K562 (cell line): Measurements from ENCODE around the gene SHISAL2B. TPM values are rescaled to one million over a fixed set of nuclear protein-coding genes. Genes with fewer than 3 reads are reported as not detected.

ENCODE experiments used
- ATAC-seq: fragments of 200-7000 bp; cut with Tn5 transposase; 3 replicates; pipeline ENCODE4 v1.9.1; 2020; ENCODE audit warnings: moderate library complexity
- BruUV-seq: library from RNA; stranded (reverse); fragments of 400-500 nt; replicated peaks from 2 replicates; lab custom pipeline; 2021; lab: Mats Ljungman, UMichigan
- CTCF ChIA-PET: fragments of 300-600 bp; formaldehyde crosslinking; extraction: SDS; loops from one replicate; lab custom pipeline; 2021; ENCODE audit warnings: low intra/inter-chr PET ratio; lab: Yijun Ruan, JAX
- POLR2A ChIA-PET: fragments of 300-600, 350-650 bp; sonication (Branson Sonifier 250); formaldehyde crosslinking; extraction: SDS; loops from one replicate; lab custom pipeline; 2021; ENCODE audit warnings: antibody characterized with exemption, inconsistent platforms; lab: Yijun Ruan, JAX
- DNase-seq, 4 experiments: peaks; one replicate each; pipeline versions ENCODE4 v3.0.0 to v3.0.0-alpha.2; 2011 to 2018; ENCODE audit warnings: low spot score in 3 of 4, mixed read lengths in 3 of 4; ENCODE audit errors: extremely low read depth in 1 of 4
- FAIRE-seq: peaks from 2 replicates; lab custom pipeline; 2011; peaks lifted over from hg19 to GRCh38; lab: Jason Lieb, UNC
- H2AFZ ChIP-seq: 2 replicates; pipeline ENCODE4 v1.6.0; 2011; ENCODE audit warnings: low read depth, low read length, control low read depth, inconsistent platforms
- H3K27ac ChIP-seq: fragments of 200-600 bp; 3 replicates; pipeline ENCODE4 v1.8.0; 2011; ENCODE audit warnings: low read depth, mild to moderate bottlenecking, control low read depth, inconsistent platforms, low read length, moderate library complexity, mixed read lengths; ENCODE audit errors: extremely low read depth
- H3K27me3 ChIP-seq, 2 experiments: fragments of 300-600 bp in 1 of 2; 2 replicates in 1 of 2; 3 replicates in 1 of 2; pipeline versions ENCODE4 v1.6.0 to v1.8.0; 2011; ENCODE audit warnings: inconsistent platforms in 2 of 2, low read length in 2 of 2, mild to moderate bottlenecking in 1 of 2, mixed read lengths in 1 of 2, moderate library complexity in 1 of 2; ENCODE audit not compliant: control insufficient read depth in 2 of 2, insufficient read depth in 2 of 2
- H3K36me3 ChIP-seq: fragments of 300-600 bp; 3 replicates; pipeline ENCODE4 v1.8.0; 2011; ENCODE audit warnings: mild to moderate bottlenecking, low read length, inconsistent platforms; ENCODE audit not compliant: control insufficient read depth, insufficient read depth
- H3K4me1 ChIP-seq, 2 experiments: fragments of 200-600 bp in 1 of 2; replicated peaks in 1 of 2; 2 replicates in 1 of 2; 3 replicates in 1 of 2; pipeline versions ENCODE4 v1.5.1 to v1.8.0; 2011; ENCODE audit warnings: inconsistent platforms in 2 of 2, low read length in 2 of 2, mild to moderate bottlenecking in 1 of 2, mixed read lengths in 1 of 2, moderate library complexity in 1 of 2; ENCODE audit not compliant: control insufficient read depth in 2 of 2, insufficient read depth in 2 of 2
- H3K4me2 ChIP-seq: 2 replicates; pipeline ENCODE4 v1.6.1; 2011; ENCODE audit warnings: low read length, control low read depth, inconsistent platforms, mixed read lengths; ENCODE audit not compliant: insufficient read depth
- H3K4me3 ChIP-seq: fragments of 200-600 bp; sonication (generic), shearing (Covaris generic); 2 replicates; pipeline ENCODE4 v1.5.1; 2016; ENCODE audit warnings: control low read depth, inconsistent platforms
- H3K79me2 ChIP-seq: fragments of 200-600 bp; 3 replicates; pipeline ENCODE4 v1.8.0; 2011; ENCODE audit warnings: low read length, inconsistent platforms; ENCODE audit not compliant: control insufficient read depth, insufficient read depth
- H3K9ac ChIP-seq, 2 experiments: 2 replicates each; pipeline versions ENCODE4 v1.6.0 to v1.6.1; 2011; ENCODE audit warnings: low read depth in 2 of 2, low read length in 2 of 2, control low read depth in 1 of 2, inconsistent platforms in 1 of 2, mild to moderate bottlenecking in 1 of 2, mixed read lengths in 1 of 2; ENCODE audit not compliant: insufficient read depth in 1 of 2
- H3K9me1 ChIP-seq: one replicate; pipeline ENCODE4 v1.6.0; 2011; ENCODE audit warnings: inconsistent platforms, mild to moderate bottlenecking, low read length, moderate library complexity; ENCODE audit not compliant: control insufficient read depth, insufficient read depth
- H3K9me3 ChIP-seq: replicated peaks from 2 replicates; pipeline ENCODE4 v1.5.1; 2011; ENCODE audit warnings: low read depth, low read length, inconsistent platforms; ENCODE audit not compliant: control insufficient read depth, insufficient read depth
- H4K20me1 ChIP-seq: replicated peaks from 2 replicates; pipeline ENCODE4 v1.6.1; 2011; ENCODE audit warnings: low read length, inconsistent platforms, mixed read lengths; ENCODE audit not compliant: control insufficient read depth, insufficient read depth
- BDP1 ChIP-seq: IDR thresholded peaks from 3 replicates; pipeline ENCODE4 v1.6.1; 2011; ENCODE audit not compliant: insufficient read length, insufficient read depth
- CBFA2T2 ChIP-seq: fragments of 450-650 bp; conservative IDR thresholded peaks from 2 replicates; pipeline ENCODE4 v1.6.1; 2017; ENCODE audit warnings: mild to moderate bottlenecking
- KAT7 ChIP-seq: sonication (generic); formaldehyde crosslinking; IDR thresholded peaks from 2 replicates; pipeline ENCODE4 v1.8.0; 2022; ENCODE audit warnings: missing genetic modification reagents, mild to moderate bottlenecking, borderline replicate concordance
- LEF1 ChIP-seq: fragments of 450-650 bp; IDR thresholded peaks from 2 replicates; pipeline ENCODE4 v1.6.1; 2016; ENCODE audit warnings: mild to moderate bottlenecking
- NR2C2 ChIP-seq, 2 experiments: fragments of 200-800 bp in 1 of 2; sonication (Bioruptor generic) in 1 of 2; sonication (generic) in 1 of 2; formaldehyde crosslinking in 1 of 2; IDR thresholded peaks; 2 replicates each; pipeline versions ENCODE4 v1.6.1 to v1.8.0; 2016 to 2022; ENCODE audit warnings: mild to moderate bottlenecking in 1 of 2, missing compliant biosample characterization in 1 of 2, missing genetic modification characterization in 1 of 2, missing genetic modification reagents in 1 of 2
- NUFIP1 ChIP-seq: fragments of 450-650 bp; IDR thresholded peaks from 2 replicates; pipeline ENCODE4 v1.6.1; 2018; ENCODE audit not compliant: partially characterized antibody
- WGBS: fragments of 100-300 bp; shearing (Covaris generic); methylation state at CpG from one replicate; pipeline ENCODE4 v1.1.6; 2016; ENCODE audit warnings: low coverage, mixed read lengths; ENCODE audit not compliant: insufficient coverage; ENCODE audit errors: missing lambda C conversion rate; 5-methylcytosine and 5-hydroxymethylcytosine counted together
- in situ Hi-C: fragments of 300-500 bp; cut with MboI; formaldehyde crosslinking; loops from 4 replicates; pipeline ENCODE4 v1.15.0; 2018; ENCODE audit warnings: inconsistent platforms, mixed read lengths
- intact Hi-C: fragments of 100-400 bp; cut with micrococcal nuclease; formaldehyde crosslinking; loops from 2 replicates; pipeline ENCODE4 v1.14.2; 2022
- polyA plus RNA-seq, 8 experiments: library from polyadenylated mRNA; depleted of rRNA in 4 of 8; stranded (reverse) in 5 of 8; unstranded in 3 of 8; fragments of >200 nt; fragmentation: Nextera tagmentation in 2 of 8; fragmentation: Illumina TruSeq in 1 of 8; extraction: Ambion mirVana in 2 of 8; extraction: Trizol in 1 of 8; gene quantifications; 2 replicates each; pipeline versions ENCODE4 v1.2.1 to v1.2.3, GENCODE V29; 2011 to 2014; ENCODE audit warnings: inconsistent platforms in 1 of 8, missing spikeins in 1 of 8
- total RNA-seq, 7 experiments: library from RNA; depleted of rRNA in 6 of 7; stranded (reverse); fragments of >200 nt in 6 of 7; fragmentation: Illumina TruSeq in 2 of 7; extraction: Trizol in 2 of 7; gene quantifications; 2 replicates each; pipeline versions ENCODE4 v1.2.1 to v1.2.3, GENCODE V29; 2011 to 2021; ENCODE audit warnings: low replicate concordance in 1 of 7
- TF ChIP-seq, protein P1 (sequence below): sonication (generic); formaldehyde crosslinking; IDR thresholded peaks from 2 replicates; pipeline ENCODE4 v1.9.0; 2022; ENCODE audit warnings: mild to moderate bottlenecking, missing genetic modification reagents
- TF ChIP-seq, protein P2 (sequence below): sonication (generic); formaldehyde crosslinking; IDR thresholded peaks from 2 replicates; pipeline ENCODE4 v1.8.0; 2022; ENCODE audit warnings: mild to moderate bottlenecking, missing genetic modification reagents, borderline replicate concordance

Gene SHISAL2B
- total and polyA plus RNA-seq, 9 of the 15 experiments (the other 6 are each of a cell fraction or from before 2014, with no cell fraction given): not detected

DNA sequence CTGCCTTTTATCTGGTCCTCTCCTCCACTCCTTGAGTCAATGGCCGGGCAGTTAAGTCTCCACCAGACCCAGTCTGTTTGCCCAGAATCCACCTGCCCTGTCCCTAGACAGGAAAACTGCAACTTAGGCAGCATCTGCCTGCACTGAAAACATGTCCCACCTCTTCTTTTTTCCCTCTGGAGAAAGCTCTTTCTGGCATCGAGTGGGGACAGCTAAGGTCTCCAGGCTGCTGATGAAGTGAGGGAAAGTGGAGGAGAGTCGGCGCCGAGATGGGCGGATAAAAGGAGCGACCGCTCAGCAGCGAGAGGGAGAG is 243 bp upstream of the SHISAL2B start:
- no peak for TF ChIP-seq NR2C2 (CRISPR knock-in tag; IDR thresholded peaks at IDR 0.05)
- no peak for TF ChIP-seq NR2C2 (tag; IDR thresholded peaks at IDR 0.05)
- TF ChIP-seq BDP1: no peak
- TF ChIP-seq CBFA2T2: no peak
- no peak for TF ChIP-seq LEF1
- TF ChIP-seq NUFIP1: no peak
- TF ChIP-seq, protein P1, sequence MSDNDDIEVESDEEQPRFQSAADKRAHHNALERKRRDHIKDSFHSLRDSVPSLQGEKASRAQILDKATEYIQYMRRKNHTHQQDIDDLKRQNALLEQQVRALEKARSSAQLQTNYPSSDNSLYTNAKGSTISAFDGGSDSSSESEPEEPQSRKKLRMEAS (CRISPR knock-in tag): no peak
- TF ChIP-seq, protein P2, sequence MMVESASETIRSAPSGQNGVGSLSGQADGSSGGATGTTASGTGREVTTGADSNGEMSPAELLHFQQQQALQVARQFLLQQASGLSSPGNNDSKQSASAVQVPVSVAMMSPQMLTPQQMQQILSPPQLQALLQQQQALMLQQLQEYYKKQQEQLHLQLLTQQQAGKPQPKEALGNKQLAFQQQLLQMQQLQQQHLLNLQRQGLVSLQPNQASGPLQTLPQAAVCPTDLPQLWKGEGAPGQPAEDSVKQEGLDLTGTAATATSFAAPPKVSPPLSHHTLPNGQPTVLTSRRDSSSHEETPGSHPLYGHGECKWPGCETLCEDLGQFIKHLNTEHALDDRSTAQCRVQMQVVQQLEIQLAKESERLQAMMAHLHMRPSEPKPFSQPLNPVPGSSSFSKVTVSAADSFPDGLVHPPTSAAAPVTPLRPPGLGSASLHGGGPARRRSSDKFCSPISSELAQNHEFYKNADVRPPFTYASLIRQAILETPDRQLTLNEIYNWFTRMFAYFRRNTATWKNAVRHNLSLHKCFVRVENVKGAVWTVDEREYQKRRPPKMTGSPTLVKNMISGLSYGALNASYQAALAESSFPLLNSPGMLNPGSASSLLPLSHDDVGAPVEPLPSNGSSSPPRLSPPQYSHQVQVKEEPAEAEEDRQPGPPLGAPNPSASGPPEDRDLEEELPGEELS: no peak
- no peak for TF ChIP-seq KAT7 (CRISPR knock-in tag)
- Histone ChIP-seq H3K36me3 (no peaks in the 10 kb centered on the region), H3K27ac (no peak overlapping the region), H3K4me2 (peak overlapping the region; percentile 21; the same call in 1 of the 2 replicates), H2AFZ (0 out of 2 replicates have a peak overlapping the region, but pooled peaks have one; percentile 33), H3K4me3 (no peak overlapping the region), H3K9ac (no peak overlapping the region), H3K79me2 (no peaks in the 10 kb centered on the region), H3K9me3 (no peaks in the 10 kb centered on the region), H4K20me1 (no peaks in the 10 kb centered on the region), H3K27me3 (peaks cover 17% of the 10 kb centered on the region in 2 experiments), H3K4me1 (peaks cover 0 to 10% of the 10 kb centered on the region in 2 experiments; a peak in 4 of 5 replicates), H3K9me1 (no peaks in the 10 kb centered on the region)
- ATAC-seq: peak; percentile 31; the same call in 2 of the 3 replicates
- 3% methylated on average over 9 of the region's 9 CpGs for WGBS
- POLR2A ChIA-PET: interaction anchor here (0.6 kb wide), 1 partner anchor 32 kb away, joined by 3 read pairs; no protein-coding TSS in a partner anchor
- CTCF ChIA-PET: no interaction called here
- BruUV-seq: no TSS peak
- intact Hi-C loops (no loop called here), in situ Hi-C loops (no loop called here)
- no peak for DNase-seq
- no peak for FAIRE-seq
